HG03060 (cell line): Measurements from ENCODE around the gene SH3RF3.

ENCODE experiments used
- ATAC-seq: cut with Tn5 transposase; IDR thresholded peaks from one replicate; pipeline ENCODE4 v1.9.1; 2021; ENCODE audit warnings: low read depth, moderate number of reproducible peaks; ENCODE audit not compliant: unreplicated experiment

The SH3RF3 gene

DNA sequence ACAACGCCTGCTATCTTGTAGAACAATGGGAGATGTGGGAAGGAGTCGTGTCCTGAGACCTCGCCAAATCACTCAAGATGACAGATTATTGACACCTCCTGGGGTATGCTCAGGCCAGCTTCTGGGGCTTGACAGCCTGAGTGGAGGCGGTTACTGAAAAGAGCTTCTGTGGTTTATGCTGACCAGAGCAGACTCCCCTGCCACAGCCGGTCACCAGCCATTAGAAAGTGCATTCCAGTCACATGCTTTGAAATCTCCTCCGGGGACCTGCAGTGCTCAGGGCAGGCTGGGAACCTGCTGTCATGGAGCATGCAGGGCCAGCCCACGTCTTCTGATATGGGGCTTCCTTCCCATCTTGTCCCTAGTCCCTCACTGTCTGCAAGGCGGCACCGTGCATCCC lies 268.9 kb downstream of the SH3RF3 start:
- no peak for ATAC-seq

GRCh38 chr2:109398366-109399015 lies 269.5 kb downstream of the SH3RF3 start:
- ATAC-seq, result no peak

- ATAC-seq, result no peak
Observed at GRCh38 chr2:109399066-109399465, 270.1 kb downstream of the SH3RF3 start.

DNA sequence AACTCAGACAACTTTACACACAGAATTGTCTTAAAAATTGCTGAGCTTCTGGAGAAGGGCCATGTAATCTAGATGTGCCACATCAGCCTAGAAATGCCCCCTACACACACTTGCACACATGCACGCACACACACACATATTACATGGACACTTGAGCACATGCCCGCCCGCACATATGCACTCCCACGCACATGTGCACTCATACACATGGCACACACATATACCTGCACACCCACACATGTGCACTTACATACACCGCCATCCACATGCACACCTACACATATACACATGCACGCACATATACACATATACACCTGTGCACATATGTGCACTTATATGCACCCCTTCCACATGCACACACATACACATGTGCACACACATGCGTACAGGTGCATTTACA lies 271.1 kb downstream of the SH3RF3 start:
- ATAC-seq, result no peak

DNA sequence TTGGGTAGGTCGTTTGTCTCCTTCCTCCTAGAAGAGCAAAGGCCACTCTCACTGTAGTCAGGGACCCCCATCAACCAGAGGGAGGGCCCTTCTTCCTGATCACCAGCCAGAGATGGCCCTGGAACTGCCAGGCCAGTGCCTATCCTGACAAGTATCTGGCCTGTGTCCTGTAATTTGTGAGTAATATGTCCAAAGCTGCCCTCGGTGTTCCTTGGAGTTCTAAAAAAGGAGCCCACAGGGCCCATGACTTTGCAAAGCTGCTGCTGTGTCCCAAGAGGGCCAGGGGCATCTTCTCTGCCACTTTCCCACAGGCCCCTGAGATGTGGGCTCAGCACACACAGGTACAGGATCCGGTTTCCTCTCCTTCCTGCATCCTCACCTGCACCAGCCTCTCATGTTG lies 272.4 kb downstream of the SH3RF3 start:
- ATAC-seq, result no peak

- no peak for ATAC-seq
Observed at GRCh38 chr2:109402180-109402579, 273.2 kb downstream of the SH3RF3 start.

DNA sequence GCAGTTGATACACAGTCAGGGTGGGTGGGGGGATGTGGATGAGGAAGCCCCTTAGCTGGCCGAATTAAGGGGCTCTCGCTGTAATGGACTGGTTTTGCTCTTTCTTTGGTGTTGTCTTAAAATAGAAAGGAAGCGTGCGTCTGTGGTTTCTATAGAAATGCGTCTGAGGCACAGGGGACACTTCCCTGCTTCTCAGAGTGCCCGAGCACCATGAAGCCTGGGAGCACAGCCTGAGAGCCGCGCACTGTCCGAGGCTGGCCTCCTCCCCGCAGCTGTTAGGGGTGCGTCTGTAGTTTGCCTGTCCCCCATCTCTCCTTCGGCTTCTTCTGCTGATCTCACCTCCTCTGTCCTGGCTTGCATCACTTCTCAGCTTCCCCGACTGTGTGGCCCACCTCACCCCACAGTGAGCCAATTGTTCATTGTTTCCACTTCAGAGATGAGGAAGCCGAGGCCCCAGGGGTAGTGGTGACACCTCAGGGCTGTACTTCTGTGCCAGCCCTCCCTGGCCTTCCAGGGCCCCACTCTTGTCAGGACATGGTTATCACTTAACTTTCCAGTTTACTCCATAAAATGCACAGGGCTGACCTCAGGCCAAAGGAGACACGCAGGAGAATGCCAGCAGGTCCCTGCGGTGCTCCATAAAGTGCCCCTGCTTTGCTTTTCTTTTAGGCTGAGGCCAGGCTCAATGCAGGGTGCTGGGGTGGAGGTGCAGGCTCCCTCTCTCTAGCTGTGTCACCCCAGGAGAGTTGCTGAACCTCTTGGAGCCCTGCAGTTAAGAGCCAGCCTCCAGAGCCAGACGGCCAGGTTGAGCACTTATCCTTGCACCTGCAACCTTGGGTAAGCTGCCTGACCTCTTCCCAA lies 274.2 kb downstream of the SH3RF3 start:
- no peak for ATAC-seq

- ATAC-seq, result no peak
Observed at GRCh38 chr2:109403841-109404201, 274.8 kb downstream of the SH3RF3 start.

DNA sequence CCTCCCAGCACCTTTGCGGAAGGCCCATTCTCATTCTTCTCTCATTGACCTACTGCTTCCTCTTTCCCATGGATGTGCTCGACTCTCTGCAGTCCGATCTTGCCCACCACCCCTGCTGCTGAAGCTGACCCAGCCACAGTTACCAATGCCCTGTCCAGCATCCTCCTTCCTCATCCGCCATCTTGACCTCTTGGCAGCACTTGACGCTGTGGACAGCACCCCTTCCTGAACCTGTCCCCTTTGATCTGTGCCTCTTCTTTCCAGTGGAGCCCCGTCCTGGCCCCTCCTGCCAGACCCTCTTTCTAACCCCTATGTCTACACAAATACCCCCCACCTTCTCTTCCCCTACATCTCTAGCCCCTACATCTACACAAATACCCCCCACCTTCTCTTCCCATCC lies 275.7 kb downstream of the SH3RF3 start:
- no peak for ATAC-seq

GRCh38 chr2:109405873-109406272 lies 276.9 kb downstream of the SH3RF3 start:
- ATAC-seq, result no peak

DNA sequence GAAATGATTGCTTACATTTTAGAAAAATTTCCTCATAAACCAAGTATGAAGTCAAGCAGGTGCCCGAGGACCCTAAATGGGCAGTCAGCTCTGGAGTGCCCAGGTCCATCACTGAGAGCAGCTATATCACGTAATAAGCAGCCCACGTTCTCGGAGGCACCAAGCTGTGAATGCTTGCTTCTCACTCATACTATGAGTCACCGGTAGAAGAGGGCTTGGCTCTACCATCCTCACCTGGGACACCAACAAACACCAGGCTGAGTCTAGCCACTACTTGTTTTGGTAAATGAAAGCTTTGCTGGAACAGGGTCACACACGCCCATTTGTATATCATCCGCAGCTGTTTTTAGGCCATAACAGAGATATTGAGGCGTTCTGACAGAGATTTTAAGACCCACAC lies 277.3 kb downstream of the SH3RF3 start:
- no peak for ATAC-seq

GRCh38 chr2:109407276-109408042 lies 278.5 kb downstream of the SH3RF3 start:
- no peak for ATAC-seq

DNA sequence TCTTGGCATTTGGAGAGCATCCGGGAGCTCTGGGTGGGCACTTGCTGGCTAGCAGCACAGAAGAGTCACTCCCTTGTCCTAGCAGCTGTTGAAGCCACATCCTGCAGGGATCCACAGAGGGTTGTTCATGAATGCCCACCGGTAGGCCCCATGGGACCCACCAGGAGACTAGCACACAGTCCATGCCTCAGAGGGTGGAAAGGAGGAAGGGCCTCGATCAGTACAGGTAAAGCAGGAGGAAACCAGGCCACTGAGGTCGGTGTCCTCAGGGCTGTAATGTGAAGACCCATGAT lies 279.0 kb downstream of the SH3RF3 start:
- ATAC-seq, result no peak

DNA sequence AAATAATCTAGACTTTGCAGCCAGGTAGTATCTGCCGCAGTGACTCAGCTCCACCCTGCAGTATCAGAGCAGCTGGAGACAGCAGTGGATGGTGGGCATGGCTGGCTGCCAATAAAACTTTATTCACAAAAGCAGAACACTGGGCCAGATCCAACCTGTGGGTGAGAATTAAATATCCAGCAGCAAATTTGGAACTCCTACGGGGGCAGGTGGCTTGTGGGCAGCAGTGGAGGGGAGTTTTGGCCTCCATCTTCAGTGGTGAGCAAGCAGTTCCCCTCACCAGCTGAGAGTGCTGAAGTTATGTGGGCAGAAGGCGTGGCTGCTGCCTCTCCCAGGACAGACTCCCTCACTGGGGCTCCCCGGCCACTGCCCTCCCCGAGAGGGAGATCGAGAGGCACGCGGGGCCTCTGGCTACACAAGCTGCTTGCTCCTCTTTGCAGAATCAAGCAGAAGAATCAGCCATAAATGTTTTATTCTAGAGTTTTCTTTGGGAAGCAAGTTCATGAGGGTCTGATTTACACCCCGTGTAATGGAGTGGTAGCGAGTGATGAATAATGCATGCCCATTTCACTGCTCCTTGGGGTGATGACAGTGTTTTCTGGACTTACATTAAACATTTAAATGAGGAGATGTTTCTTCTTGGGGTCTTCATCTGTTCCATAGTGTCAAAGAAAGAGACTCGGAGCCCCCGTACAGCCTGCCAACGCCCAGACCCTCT lies 280.5 kb downstream of the SH3RF3 start:
- no peak for ATAC-seq

DNA sequence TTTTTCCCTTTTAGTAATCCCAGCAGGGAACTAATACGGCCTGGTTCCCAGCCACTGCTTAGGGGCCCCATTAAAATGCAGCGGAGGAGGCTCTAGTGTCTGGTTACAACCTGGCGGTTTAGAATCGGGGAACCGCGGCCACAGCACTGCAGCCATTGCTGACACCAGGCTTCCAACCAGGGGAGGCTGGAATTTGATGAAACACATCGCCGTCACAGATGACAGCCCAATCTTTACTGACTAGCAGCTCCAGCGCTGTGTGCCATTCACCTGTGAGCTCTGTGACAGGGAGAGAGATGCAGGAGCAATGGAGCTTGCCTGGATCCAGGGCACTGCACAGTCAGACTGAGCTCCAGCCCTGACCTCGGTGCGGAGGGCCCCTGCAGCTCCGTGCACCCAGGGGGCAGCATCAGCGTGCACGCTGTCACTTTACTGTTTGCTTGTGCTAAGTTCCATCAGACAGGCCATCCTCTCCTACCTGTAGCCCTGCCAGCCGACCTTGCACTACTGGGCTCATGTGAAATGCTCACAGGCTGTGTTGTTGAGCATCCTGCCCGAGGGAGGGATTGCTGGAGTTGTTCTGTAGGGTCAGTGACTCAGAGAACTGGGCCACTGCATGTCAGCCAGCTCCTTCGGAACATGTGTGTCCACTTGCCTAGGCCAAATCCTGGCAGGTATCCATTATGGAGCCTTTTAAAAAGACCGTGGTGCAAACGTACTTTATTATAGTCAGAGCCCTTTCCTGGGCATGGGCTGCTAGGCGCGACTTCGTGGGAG lies 281.2 kb downstream of the SH3RF3 start:
- no peak for ATAC-seq

GRCh38 chr2:109411640-109412325 lies 282.8 kb downstream of the SH3RF3 start:
- no peak for ATAC-seq

DNA sequence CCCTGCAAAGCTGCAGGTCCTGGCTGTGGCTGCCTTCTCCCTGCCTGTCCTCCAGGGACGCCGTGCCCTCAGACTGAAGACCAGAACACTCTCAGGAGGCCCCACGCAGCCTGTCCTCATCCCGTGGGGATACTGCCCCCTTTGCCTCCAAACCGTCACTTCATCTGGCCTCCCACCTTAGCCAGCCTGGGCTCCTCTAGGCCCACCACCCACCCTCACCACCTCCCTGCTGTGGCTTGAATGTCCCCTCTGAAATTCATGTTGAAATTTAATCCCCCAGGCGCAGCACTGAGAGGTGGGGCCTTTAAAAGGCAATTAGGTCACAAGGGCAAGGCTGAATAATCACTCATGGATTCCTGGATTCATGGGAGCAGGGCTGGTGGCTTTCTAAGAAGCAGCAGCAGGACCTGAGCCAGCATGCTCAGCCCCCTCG lies 286.6 kb downstream of the SH3RF3 start:
- ATAC-seq, result no peak

DNA sequence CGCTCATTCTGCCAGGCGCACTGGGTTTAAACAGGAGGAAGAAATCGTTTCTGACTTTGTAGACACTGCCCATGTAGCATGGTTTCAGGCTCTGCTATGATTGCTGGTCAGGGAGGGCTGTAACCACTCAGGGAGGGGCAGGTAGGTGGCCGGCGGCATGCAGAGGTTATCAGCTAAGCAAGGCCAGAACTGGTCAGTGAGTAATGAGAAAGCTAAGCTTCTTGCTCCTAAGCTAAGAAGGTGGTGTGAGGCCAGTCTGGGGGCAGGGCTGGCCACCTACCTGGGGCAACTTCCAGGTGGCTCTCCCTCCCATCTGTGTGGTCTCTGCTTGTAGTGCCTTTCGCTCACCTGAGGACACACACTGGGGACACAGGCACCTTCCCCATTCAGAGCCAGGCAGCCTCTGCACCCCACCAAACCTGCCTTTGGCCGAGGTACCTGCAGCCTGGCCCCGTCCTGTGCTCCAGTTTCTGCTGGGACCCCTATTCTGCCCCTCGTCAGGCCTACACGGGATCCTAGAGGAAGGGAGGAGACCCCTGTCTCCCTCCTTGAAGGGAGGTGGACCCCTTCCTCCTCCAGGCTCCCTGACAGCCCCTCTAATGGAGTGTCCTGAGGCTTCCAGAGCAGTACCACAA lies 288.8 kb downstream of the SH3RF3 start:
- ATAC-seq, result no peak

DNA sequence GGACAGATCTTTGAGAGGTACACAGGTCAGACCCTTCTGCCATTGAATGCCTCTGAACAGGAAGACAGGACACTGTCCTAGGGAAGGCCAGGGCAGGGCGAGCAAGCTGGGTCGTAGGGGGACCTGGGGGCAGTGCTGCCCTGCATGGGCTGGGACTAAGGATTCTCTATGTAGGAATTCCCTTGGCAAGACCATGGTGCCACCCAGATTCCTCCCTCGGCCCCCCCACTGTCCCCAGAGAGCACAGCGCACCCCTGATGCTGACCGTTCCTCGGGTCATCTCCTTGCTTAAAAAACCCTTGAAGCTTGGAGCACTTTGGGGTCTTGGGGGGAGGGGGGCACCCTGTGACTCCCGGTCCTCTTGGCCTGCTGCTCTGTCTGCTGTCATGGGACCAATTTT lies 289.7 kb downstream of the SH3RF3 start:
- no peak for ATAC-seq
